T47D (cell line): Measurements from ENCODE around the gene KRCC1.

ENCODE experiments used
- DNase-seq, 2 experiments: peaks; one replicate each; pipeline versions ENCODE4 v3.0.0 to v3.0.0-alpha.2; 2011 to 2012; ENCODE audit warnings: low read depth in 1 of 2, low spot score in 1 of 2
- JUND ChIP-seq: IDR thresholded peaks from 2 replicates; pipeline ENCODE4 v1.6.1; 2012; ENCODE audit warnings: low read depth
- in situ Hi-C: cut with HindIII; loops from 2 replicates; pipeline ENCODE4 v1.10.0; 2016; ENCODE audit warnings: low sequenced_read_pairs, low pct_unique_long_range_greater_than_20kb

The KRCC1 gene

DNA sequence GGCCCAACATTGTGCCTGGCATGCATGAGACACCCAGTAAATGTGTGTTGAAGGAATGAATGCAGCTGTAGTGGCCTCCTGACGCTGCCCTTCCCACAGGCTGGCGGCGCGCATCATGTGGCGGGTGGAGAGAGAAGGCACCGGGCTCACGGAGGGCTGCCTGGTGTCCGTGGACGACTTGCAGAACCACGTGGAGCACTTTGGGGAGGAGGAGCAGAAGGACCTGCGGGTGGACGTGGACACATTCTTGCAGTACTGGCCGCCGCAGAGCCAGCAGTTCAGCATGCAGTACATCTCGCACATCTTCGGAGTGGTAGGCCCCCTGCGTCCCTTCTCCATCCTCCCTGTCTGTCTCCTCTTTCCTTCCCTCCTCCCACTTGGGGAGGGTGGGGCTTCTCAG lies 32.2 kb upstream of the KRCC1 start:
- no peak for DNase-seq
- in situ Hi-C loops = no loop called here
- TF ChIP-seq JUND = no peak

DNA sequence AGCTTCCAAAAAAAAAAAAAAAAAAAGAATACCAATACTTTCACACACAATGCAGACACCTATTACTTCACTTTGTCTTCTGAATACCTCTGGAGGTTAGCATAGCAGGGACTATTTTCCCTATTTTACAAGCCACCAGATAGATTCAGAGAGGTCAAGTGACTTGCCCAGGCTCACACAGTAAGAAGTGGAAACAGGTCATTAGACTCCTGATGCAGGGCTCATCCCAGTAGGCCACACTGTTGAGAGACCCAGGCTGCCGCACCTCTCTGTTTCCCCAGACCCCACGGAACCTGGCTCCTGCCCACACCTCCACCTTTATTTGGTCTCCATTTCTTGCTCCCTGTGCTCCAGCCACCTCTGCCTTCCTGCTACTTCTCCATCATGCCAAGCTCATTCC lies 31.5 kb upstream of the KRCC1 start:
- TF ChIP-seq JUND = no peak
- DNase-seq = no peak
- in situ Hi-C loops = no loop called here

DNA sequence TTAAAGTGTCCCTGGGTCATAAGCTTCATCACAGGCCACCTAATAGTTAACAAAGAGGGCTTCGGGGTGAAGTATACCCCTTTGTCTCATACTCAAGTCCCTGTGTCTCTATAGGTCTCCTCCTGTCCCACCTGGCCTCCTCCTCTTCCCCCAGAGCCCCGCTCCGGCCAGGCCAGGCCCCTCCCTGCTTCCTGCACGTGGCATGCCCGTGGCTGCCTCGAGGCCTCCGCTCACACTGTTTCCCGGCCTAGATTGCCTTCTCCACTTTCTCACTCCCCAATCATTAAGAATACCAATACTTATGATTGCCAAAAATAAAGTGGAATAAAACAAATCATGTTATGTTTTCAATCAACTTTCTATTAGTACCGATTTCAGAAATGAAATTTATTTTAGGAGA lies 30.8 kb upstream of the KRCC1 start:
- TF ChIP-seq JUND = no peak
- no peak for DNase-seq
- in situ Hi-C loops = no loop called here

DNA sequence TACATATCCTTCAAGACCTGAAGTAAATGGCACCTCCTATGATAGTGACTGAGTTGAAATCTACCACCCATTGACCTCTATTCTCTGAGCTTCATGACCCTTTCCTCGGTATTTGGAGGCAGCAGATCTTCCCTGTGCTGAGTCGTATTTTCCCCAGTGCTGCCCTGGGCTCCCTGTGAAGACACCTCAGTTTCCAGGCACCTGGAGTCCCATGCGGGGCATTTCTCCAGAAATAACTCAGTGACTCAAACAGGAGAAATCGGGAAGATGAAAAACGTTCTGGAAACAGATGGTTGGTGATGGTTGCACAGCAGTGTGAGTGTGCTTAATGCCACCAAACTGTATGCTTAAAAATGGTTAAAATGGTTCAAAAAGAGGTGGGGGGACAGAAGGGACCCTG lies 30.0 kb upstream of the KRCC1 start:
- no peak for TF ChIP-seq JUND
- in situ Hi-C loops = no loop called here
- DNase-seq = no peak

DNA sequence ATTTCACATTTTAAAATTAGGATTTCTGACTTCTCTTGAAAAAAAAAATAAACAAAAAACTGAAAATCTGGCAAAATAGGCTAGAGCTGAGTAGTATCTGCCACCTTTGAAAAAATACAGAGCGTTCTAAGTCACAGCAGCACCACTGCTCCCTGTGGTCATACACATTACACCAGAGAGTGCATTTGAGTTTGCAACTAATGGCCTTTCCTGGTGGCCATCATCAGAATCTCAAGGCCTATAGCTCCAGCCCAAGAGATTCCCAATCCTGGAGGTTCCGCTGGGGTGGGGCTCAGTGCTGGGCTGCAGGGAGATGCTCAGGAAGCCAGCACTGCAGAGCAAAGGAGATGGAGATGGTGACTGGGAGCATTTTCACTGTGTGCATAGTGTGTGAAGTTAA lies 29.5 kb upstream of the KRCC1 start:
- in situ Hi-C loops = no loop called here
- DNase-seq = no peak
- TF ChIP-seq JUND = no peak

DNA sequence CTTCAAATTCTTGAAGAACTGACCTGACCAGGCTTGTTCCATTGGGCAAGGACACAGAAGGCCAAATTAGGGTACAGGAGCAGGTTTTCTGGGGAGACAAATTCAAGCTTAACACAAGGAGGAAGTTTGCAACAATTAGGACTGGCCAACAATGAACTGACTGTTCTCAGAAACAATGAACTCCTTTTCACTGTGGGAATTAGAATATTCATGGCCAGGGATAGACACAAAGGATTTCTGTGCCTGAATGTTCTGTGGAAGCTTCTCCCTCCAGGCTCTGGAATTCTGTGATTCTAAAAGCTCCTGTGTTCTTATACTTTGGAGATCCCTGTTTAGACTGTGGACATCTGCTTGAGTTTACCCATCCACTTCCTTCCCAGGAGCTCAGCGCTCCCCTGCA lies 27.2 kb upstream of the KRCC1 start:
- TF ChIP-seq JUND = no peak
- DNase-seq = no peak
- in situ Hi-C loops = no loop called here

DNA sequence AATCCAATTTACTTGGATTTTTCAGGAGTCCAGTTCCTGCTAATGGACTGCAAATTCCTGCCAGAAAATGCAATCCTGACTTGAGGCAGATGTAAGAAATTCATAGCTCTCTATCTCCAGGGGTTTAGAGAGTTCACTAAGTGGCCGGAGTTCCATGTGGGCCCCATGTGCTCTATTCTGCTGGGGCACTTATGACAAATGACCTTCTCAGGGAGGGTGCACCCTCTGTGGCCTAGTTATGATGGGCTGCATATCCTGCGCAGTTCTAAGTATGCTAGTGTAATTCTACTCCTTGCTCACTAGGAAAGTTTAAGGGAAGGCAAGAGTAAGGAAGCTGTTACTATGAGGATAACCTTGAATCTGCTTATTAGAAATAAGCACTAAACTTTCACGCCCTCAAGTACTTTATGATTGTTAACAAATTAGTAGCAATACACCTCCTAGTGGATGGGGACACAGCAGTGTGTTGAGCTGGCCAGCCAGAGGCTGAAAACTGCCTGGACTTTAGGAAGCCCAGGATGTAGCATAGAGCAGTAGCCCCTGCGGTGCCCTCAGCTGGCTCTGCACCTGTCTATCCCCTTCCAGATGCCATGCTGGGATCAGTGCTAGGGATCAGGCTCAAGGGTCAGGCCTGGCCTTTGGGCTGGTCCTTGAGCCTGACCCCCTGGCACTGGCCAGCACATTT lies 26.5 kb upstream of the KRCC1 start:
- no peak for TF ChIP-seq JUND
- in situ Hi-C loops = no loop called here
- no peak for DNase-seq

DNA sequence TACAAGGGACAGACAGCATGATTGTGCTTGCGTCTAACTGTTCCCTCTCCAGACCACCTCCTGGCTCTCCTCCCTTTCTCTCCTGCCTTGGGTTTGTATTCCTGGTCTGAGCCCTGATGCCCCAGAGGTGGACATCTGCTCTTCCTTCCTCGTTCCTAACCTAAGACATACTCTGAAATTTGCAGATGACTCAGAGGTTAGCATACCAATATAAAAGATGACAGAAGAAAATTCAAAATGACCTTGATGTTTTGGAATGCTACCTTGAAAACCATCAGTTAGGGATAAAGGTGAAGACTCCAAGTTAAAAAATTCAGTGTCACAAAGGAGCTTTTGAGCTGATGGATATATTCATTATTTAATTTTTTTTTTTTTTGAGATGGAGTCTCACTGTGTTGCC lies 25.0 kb upstream of the KRCC1 start:
- no peak for DNase-seq
- in situ Hi-C loops = no loop called here
- TF ChIP-seq JUND = no peak

DNA sequence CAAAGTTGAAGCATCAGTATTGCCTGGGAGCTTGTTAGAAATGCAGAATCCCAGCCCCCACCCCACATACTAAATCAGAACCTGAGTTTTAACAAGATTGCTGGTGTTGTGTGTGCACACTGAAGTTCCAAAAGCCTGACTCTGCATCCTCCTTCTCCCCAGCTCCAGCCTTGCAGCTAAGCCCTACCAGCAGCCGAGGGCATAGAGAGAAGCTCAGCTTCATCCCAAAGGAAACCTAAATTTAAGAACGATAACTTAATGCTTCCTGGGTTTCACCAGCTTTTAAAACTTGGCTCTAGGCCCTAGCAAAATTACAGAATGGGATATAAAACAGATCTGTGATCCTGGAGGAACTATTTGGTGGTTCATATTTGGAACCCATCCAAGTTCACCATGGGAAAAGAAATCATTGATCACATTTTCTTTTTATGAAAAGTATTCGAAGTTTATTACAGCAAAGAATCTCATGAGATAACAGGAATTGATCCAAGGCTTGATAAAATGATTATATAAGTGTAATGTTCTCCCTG lies 23.1 kb upstream of the KRCC1 start:
- no peak for DNase-seq
- in situ Hi-C loops = no loop called here
- TF ChIP-seq JUND = no peak

DNA sequence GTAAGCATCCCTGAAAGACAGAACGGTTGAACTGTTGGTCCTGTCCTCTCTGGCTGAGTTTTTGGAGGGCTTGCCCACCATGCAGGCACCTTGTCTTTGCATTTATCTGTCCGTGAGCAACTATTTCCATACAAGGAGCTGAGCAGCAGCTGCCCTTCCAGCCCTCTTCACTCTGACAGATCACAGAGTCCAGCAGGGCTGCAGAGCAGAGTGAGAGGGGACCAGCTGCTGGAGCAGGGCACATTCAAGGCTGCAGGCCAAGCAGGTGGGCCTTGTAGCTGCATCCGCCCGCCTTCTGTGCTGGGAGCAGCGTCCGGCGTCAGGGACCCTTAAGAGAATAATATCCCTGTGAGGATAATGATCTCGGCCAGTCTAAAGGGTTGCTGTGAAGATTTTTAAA lies 21.5 kb upstream of the KRCC1 start:
- in situ Hi-C loops = no loop called here
- DNase-seq = no peak
- TF ChIP-seq JUND = no peak

DNA sequence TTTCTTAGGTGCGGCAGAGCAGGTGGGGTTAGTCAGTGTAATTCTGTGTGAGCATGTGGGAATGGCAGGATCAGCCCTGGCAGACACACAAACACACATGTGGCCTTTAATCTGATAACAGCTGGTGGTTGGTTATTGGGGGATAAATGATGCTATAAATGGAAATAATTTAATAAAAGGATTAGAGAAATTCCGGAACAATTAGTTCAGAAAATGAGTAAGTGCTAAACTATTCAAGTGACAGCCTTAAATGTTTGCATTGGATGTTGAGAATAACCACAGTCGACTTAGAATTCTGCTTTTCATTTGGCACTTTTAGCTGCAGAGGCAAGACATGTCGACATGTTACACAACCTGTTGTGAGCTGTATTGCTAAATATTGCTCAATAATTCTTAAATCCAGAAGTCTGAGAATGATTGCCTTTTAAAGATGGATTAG lies 19.3 kb upstream of the KRCC1 start:
- in situ Hi-C loops = no loop called here
- no peak for DNase-seq
- TF ChIP-seq JUND = no peak

DNA sequence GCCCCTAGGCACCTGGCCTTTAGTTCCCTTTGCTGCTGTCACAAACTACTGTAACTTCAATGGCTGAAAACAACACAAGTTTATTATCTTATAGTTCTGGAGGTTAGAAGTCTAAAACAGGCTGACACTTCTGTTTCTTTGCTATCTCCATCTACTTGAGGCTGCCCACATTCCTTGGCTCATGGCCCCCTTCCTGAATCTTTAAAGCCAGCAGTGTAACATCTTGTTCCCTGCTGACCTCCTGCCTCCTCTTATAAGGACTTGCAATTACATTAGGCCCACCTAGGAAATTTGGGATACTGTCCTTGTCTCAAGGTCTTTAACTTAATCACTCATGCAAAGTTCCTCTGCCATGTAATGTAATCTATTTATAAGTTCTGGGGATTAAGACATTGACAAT lies 18.6 kb upstream of the KRCC1 start:
- no peak for TF ChIP-seq JUND
- no peak for DNase-seq
- in situ Hi-C loops = no loop called here

DNA sequence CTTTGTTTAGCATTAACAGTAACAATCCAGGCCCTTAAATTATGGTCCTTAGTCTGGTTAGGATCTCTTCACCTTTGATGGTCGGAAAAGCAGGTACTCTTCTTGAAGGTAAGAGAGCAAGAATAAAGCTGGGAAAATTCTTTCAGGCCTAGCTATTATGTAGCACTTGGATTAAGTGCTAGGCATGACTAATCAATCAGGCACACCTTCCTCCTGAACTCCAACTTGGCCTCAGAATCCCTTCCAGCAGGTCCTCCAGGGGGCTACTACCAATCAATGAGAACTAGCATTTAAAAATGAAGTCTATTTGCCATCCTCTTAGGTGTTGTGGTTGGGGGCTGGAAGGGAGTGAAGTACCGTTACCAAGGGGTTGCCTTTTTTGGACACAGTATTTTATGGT lies 15.8 kb upstream of the KRCC1 start:
- TF ChIP-seq JUND = no peak
- in situ Hi-C loops = no loop called here
- no peak for DNase-seq

DNA sequence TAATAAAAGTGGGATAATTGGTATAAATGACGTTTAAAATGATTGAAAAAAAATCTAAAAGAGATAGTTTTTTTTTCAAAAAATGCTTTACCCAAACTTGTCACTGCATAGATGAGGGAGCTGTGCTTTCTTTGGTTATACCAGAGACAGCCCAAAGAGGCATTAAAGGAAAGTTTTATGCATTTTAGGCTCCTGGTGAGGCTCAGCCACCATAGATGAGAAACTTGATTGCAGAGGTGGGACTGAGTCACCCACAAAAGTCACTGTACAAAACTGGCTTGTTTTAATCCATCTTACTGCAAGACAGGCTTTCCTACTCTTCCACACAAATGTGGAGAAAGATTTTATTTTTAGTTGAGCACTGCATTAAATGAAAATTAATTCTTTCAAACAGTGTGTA lies 14.5 kb upstream of the KRCC1 start:
- TF ChIP-seq JUND = no peak
- in situ Hi-C loops = no loop called here
- DNase-seq = no peak
